ENCODE results near the gene RBM24.

GRCh38 chr6:17280138-17280537 is 1.0 kb upstream of the RBM24 start:
- TF ChIP-seq CTCF (conservative IDR thresholded peaks at IDR 0.05 in 1 of 2, IDR thresholded peaks at IDR 0.05 in 1 of 2; ENCODE audit: extremely low read depth in 1 of 2, insufficient read depth in 1 of 2, low read depth in 1 of 2, low read length in 2 of 2) = no peak
- TF ChIP-seq EZH2 (IDR thresholded peaks at IDR 0.05; ENCODE audit: borderline replicate concordance, low read length) = no peak
